Stomach smooth muscle (tissue), 2 donors: ENCODE measurements around the gene PPP1R3G.

Source experiments
- H3K27ac ChIP-seq: one replicate; pipeline ENCODE4 v1.7.0; 2013; ENCODE audit warnings: mild to moderate bottlenecking, low read length, inconsistent platforms
- H3K27me3 ChIP-seq, 2 donors: one replicate each; pipeline ENCODE4 v1.7.0; 2013; ENCODE audit warnings: low read length in 2 of 2; ENCODE audit not compliant: insufficient read depth in 2 of 2, control insufficient read depth in 1 of 2
- H3K36me3 ChIP-seq, 2 donors: one replicate each; pipeline ENCODE4 v1.7.0; 2013; ENCODE audit warnings: low read length in 2 of 2; ENCODE audit not compliant: control insufficient read depth in 2 of 2, insufficient read depth in 2 of 2
- H3K4me1 ChIP-seq: one replicate; pipeline ENCODE4 v1.7.0; 2013; ENCODE audit warnings: low read length; ENCODE audit not compliant: control insufficient read depth, insufficient read depth
- H3K4me3 ChIP-seq, 2 donors: one replicate each; pipeline ENCODE4 v1.7.0; 2013; ENCODE audit warnings: low read length in 2 of 2
- H3K9ac ChIP-seq, 2 donors: one replicate each; pipeline ENCODE4 v1.7.0; 2013; ENCODE audit warnings: low read length in 2 of 2, mild to moderate bottlenecking in 1 of 2
- H3K9me3 ChIP-seq, 2 donors: one replicate each; pipeline ENCODE4 v1.7.0; 2013; ENCODE audit warnings: low read length in 2 of 2; ENCODE audit not compliant: control insufficient read depth in 2 of 2
- donor health status: healthy.
- donor health status: Pancreatic carcinoma.

Gene PPP1R3G

DNA sequence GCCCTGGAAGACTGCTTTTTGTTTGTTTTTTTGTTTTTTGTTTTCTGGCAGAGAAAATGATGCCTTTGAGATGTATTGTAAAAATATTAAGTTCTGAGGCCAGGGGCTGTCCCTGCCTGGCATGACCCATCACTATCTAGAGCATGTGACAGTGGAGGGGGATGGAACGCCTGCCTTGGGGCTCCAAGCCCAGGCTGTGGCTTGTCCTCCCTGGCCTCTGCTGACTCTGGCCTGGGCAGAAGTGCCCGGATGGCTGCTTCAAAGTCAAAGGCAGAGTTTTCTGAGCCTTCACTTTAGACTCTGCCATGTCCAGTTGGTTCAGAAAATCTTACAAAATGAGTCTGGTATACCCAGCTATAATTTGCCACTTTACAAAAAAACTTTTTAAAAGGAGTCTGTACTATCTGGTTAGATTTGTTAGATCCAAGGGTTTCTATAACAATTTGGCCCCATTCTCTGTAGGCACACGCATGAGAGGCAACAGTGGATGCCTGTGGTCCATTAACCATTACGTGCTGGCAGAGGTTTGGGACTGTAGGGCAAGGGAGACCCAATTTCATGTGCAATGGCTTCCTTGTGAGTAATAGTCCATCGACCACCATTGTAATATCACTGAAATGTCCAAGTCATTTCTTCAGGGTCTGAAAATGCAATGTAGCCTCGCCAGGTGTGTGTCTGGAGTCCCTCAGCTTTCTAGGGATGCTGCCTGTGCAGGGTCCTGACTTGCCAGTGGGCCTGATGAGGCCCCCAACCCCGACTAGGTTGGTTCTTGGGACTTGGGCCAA, 8.3 kb downstream of the PPP1R3G start:
- H3K36me3 ChIP-seq = no peaks in the 10 kb centered on the region
- no peak overlapping the region for H3K9ac ChIP-seq
- no peaks in the 10 kb centered on the region for H3K9me3 ChIP-seq
- no peak overlapping the region for H3K27ac ChIP-seq
- H3K27me3 ChIP-seq = no peaks in the 10 kb centered on the region
- H3K4me3 ChIP-seq = no peak overlapping the region
- H3K4me1 ChIP-seq = no peaks in the 10 kb centered on the region

DNA sequence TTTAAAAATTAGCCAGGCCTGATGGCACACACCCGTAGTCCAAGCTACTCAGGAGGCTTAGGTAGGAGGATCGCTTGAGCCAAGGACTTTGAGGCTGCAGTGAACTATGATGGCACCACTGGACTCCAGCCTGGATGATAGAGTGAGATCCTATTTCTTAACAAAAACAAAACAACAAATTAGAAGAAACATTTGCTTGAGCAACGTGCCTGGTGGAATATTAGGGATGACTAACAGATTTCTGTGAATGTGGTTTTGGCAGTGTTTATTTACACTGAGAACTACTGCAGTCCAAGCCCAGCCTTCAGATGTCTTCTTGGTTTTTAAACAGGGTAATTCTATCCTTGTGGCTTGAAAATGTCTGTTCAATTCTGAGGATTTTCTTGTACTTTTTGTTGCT, 9.2 kb downstream of the PPP1R3G start:
- Histone ChIP-seq H3K27me3 (no peaks in the 10 kb centered on the region), H3K27ac (no peak overlapping the region), H3K9ac (no peak overlapping the region), H3K4me1 (no peaks in the 10 kb centered on the region), H3K9me3 (no peaks in the 10 kb centered on the region), H3K4me3 (no peak overlapping the region), H3K36me3 (no peaks in the 10 kb centered on the region)

DNA sequence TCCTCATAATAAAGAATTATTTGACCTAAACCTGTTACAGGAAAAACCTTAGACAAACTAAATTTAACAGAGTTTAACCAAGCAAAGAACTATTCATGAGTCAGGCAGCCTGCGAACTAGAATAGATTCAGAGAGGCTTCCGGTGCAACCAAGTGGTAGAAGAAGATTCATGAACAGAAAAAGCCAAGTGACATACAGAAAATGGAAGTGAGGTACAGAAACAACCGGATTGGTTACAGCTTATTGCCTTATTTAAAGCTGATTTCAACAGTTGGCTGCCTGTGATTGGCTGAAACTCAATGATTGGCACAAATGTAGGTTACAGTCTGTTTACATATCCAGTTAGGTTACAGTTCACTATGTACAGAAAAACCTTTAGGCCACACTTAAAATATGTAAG, 10.1 kb downstream of the PPP1R3G start:
- Histone ChIP-seq H3K4me3 (no peak overlapping the region), H3K27me3 (no peaks in the 10 kb centered on the region), H3K27ac (no peak overlapping the region), H3K9me3 (no peaks in the 10 kb centered on the region), H3K9ac (no peak overlapping the region), H3K4me1 (no peaks in the 10 kb centered on the region), H3K36me3 (no peaks in the 10 kb centered on the region)

DNA sequence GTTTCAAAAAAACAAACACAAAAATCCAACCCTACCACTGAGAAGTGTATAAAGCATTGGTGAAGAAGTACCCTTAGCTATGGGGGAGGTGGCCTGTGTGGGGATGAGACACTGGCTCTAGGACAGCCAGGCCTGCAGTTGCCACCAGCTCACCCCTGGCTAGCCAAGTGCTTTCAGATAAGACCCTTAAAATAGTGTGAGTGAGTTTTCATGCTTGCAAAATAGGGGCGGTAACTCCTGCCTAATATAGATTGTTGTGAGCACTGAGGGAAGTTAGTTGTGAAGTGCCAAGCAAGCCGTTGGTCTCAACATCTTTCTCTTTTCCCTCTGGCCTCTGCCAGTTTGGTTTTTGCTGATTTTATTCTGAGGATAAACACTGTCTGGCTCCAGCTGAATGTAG, 11.3 kb downstream of the PPP1R3G start:
- Histone ChIP-seq H3K4me1 (no peaks in the 10 kb centered on the region), H3K36me3 (no peaks in the 10 kb centered on the region), H3K27ac (no peak overlapping the region)

DNA sequence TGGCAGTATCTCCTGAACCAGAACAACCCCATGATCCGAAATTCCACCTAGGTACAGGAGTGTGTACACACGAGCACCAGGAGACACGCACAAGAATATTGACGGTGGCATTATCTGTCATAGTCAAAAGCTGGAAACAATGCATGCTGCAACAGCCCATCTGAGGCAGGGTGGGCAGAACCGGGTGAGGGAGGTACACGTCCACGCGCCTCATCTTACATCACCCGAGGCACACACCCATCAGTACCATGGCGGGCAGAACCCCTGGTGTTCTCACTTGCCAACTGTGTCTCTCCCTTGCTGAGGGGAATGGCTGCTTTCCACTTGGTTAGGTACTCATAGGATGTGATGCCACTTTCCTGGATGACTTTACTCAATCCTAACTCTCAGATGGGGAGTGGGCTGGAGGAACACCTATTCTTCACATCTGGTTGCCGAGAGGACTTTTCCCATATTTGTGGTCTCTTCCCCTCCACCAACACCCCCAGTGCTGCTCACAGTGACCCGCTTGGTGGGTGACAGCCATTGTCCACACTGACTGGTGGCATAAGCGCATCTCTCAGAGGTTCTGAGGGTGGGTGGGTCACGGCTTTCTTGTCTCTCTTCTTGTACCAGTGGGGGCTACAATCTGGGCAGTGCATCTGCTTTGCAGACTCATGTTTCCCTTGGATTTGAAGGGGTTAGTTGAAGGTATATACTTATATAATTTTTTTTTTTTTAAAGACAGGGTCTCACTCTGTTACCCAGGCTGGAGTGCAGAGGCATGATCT, 13.5 kb downstream of the PPP1R3G start:
- Histone ChIP-seq H3K9me3 (no peaks in the 10 kb centered on the region), H3K4me3 (no peak overlapping the region), H3K4me1 (no peaks in the 10 kb centered on the region), H3K36me3 (no peaks in the 10 kb centered on the region), H3K9ac (no peak overlapping the region), H3K27ac (no peak overlapping the region), H3K27me3 (no peaks in the 10 kb centered on the region)

More for the DNA sequence above, 11.3 kb downstream of the PPP1R3G start:
- Histone ChIP-seq H3K9ac (no peak overlapping the region), H3K4me3 (no peak overlapping the region), H3K9me3 (no peaks in the 10 kb centered on the region), H3K27me3 (no peaks in the 10 kb centered on the region)

DNA sequence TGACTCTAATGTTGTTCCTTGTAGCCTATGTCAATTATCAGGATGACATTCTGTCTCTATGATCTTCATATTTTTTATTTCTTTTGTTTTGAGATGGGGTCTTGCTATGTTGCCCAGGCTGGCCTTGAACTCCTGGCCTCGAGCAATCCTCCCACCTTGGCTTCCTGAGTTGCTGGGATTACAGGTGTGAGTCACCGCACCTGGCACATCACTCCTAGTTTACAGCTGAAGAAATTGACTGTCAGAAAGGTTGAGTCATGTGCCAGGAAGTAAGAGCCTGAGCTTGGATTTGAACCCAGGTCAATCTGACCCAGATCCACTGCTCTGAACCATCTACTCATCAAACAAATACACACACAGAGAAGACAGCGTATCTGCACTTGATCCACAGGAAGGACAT, 14.4 kb downstream of the PPP1R3G start:
- H3K9me3 ChIP-seq = no peaks in the 10 kb centered on the region
- no peaks in the 10 kb centered on the region for H3K36me3 ChIP-seq
- no peak overlapping the region for H3K4me3 ChIP-seq
- H3K27ac ChIP-seq = no peak overlapping the region
- H3K4me1 ChIP-seq = no peaks in the 10 kb centered on the region
- H3K9ac ChIP-seq = no peak overlapping the region
- no peaks in the 10 kb centered on the region for H3K27me3 ChIP-seq

DNA sequence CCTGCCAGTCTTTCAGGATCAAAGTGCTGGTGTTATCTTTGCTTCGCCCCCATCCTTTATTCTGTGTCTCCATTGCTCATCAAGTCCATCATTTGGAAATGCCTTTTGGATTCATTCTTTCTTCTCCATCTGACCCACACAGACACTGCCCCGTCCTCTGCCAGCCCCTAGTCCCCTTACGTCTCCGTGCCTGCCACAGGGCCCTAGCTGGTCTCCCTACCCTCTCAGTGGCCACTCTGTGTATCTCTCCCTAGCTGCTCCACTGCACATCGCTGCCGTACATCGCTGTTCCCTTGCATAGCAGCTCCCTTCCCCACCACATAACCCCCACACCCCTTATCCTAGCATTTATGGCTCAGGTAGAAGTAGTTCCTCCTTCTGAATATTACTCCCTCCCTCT, 15.7 kb downstream of the PPP1R3G start:
- no peaks in the 10 kb centered on the region for H3K9me3 ChIP-seq
- no peak overlapping the region for H3K4me3 ChIP-seq
- no peak overlapping the region for H3K27ac ChIP-seq
- no peaks in the 10 kb centered on the region for H3K4me1 ChIP-seq
- H3K9ac ChIP-seq = no peak overlapping the region
- no peaks in the 10 kb centered on the region for H3K27me3 ChIP-seq
- H3K36me3 ChIP-seq = no peaks in the 10 kb centered on the region

DNA sequence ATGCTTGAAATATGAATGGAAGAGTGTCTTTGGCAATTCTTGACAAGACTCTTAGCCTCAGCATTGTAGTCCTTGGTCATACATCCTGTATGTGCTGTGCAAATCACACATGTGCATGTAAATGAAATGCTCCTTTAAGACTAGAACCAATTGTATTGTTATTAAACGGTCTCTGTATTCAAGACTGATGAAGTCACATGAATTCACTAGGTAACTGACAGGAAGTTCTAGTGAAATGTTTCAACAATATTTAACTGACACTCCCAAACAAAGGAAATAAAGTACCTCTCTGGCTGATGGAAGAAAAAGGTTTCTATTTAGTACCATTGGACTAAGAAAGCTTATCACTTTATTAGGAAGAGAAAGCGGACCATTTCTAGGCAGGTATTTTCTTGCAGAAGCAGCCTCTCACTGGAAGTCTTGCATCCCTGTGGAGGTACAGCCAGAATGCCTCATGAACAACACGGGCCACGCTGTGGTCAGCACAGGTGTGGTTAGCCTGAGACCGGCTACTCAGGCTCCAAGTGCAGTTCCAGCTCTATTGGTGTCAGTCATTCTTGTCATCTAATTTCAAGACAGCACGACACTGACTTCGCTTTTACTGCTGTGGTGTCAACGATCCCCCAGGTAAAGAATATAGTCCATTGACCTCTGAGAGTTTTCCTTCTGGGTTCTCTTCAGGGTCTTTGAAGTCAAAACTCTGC, 17.3 kb downstream of the PPP1R3G start:
- no peak overlapping the region for H3K4me3 ChIP-seq
- no peaks in the 10 kb centered on the region for H3K4me1 ChIP-seq
- H3K27me3 ChIP-seq = no peaks in the 10 kb centered on the region
- H3K27ac ChIP-seq = no peak overlapping the region
- no peaks in the 10 kb centered on the region for H3K9me3 ChIP-seq
- no peak overlapping the region for H3K9ac ChIP-seq
- no peaks in the 10 kb centered on the region for H3K36me3 ChIP-seq

DNA sequence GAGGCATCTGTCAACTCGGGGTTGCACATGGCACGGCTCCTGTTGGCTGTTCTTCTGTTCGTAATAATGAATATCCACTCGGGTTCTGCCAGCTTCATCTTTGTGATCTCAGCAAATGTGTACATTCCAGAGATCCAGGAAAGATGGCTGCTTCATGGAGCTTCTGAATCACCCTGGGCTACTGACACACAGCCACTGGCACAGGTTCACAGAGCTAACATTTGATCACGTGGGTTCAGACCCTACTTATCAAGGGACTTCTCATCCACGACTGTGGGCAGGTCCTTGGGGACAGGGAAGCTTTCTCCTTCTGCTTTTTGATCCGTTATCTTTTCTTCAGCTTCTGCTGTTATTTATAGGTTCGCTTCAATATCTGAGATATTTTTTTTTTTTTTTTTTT, 18.1 kb downstream of the PPP1R3G start:
- Histone ChIP-seq H3K4me1 (no peaks in the 10 kb centered on the region), H3K4me3 (no peak overlapping the region), H3K27ac (no peak overlapping the region), H3K9ac (no peak overlapping the region), H3K27me3 (no peaks in the 10 kb centered on the region), H3K36me3 (no peaks in the 10 kb centered on the region), H3K9me3 (no peaks in the 10 kb centered on the region)

DNA sequence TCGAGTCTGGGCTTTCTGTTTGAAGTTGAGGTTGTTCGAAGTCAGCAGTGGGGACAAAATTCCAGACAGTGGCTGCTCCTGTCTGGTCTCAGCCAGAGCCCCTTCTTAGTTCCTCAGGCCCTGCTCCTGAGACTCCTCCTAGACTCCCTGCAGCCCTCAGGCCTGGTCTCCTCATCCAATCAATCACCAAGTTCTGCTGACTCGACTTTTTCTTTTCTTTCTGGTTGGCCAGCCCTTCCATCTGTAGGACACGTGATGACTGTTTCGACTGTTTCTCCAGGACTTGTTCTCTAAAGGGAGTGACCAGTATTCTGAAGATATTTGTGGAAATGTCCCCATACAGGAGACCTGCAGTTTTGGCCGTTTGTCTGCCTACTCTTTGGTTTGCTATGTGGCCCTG, 19.5 kb downstream of the PPP1R3G start:
- Histone ChIP-seq H3K27ac (no peak overlapping the region), H3K4me3 (no peak overlapping the region), H3K4me1 (no peaks in the 10 kb centered on the region), H3K27me3 (no peaks in the 10 kb centered on the region), H3K9me3 (no peaks in the 10 kb centered on the region), H3K9ac (no peak overlapping the region), H3K36me3 (no peaks in the 10 kb centered on the region)
